Measurements from ENCODE around the gene DGKZ. TPM values are rescaled to one million over a fixed set of nuclear protein-coding genes. Genes with fewer than 3 reads are reported as not detected.
A peak's percentile ranks its signal among the peaks of the same experiment; 100 is the strongest.
"Not testable (repeated sequence)": the region's sequence is repeated elsewhere in the genome, so short reads cannot be mapped to it uniquely, and the experiment has no call there.

Gene DGKZ
- total RNA-seq, 1 donor from 2014 or later: 127 TPM

GRCh38 chr11:46376258-46377050, 29.2 kb downstream of the DGKZ start:
- Mint-ChIP-seq H3K4me1 (ENCODE audit: unreplicated experiment) (no peaks in the 10 kb centered on the region), H3K9me3 (ENCODE audit: unreplicated experiment) (no peaks in the 10 kb centered on the region), H3K36me3 (ENCODE audit: low read depth, unreplicated experiment) (peaks cover 13% of the 10 kb centered on the region), H3K27ac (ENCODE audit: unreplicated experiment) (no peak overlapping the region), H3K27me3 (ENCODE audit: unreplicated experiment) (peaks cover 8% of the 10 kb centered on the region), H3K4me3 (ENCODE audit: unreplicated experiment) (no peak overlapping the region)
- TF ChIP-seq, protein P1, sequence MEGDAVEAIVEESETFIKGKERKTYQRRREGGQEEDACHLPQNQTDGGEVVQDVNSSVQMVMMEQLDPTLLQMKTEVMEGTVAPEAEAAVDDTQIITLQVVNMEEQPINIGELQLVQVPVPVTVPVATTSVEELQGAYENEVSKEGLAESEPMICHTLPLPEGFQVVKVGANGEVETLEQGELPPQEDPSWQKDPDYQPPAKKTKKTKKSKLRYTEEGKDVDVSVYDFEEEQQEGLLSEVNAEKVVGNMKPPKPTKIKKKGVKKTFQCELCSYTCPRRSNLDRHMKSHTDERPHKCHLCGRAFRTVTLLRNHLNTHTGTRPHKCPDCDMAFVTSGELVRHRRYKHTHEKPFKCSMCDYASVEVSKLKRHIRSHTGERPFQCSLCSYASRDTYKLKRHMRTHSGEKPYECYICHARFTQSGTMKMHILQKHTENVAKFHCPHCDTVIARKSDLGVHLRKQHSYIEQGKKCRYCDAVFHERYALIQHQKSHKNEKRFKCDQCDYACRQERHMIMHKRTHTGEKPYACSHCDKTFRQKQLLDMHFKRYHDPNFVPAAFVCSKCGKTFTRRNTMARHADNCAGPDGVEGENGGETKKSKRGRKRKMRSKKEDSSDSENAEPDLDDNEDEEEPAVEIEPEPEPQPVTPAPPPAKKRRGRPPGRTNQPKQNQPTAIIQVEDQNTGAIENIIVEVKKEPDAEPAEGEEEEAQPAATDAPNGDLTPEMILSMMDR (IDR thresholded peaks at IDR 0.05; ENCODE audit: unreplicated experiment): no peak
- no peak for DNase-seq (ENCODE audit: low spot score)

DNA sequence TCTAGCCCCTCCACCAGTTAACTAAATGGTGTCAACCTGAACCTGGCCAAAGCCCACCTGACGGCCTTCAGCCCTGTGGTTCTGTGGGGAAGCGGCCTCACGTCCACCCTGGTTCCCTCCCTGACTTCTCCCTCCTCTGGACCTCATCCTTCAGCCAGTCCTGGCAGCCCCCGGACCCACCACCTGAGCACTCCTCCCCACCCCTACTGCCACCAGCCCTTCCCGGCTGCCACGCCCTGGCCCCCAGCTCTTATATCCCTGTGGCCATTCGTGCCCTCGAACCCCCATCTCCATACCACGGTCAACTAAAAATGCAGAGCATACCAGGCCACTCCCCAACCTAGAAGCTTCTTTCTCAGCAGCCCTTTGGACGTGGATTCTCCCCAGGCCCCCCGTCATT, 30.0 kb downstream of the DGKZ start:
- no peak for DNase-seq (ENCODE audit: low spot score)
- Mint-ChIP-seq H3K4me3 (ENCODE audit: unreplicated experiment) (peak overlapping the region; percentile 65), H3K27ac (ENCODE audit: unreplicated experiment) (no peak overlapping the region), H3K36me3 (ENCODE audit: low read depth, unreplicated experiment) (peaks cover 13% of the 10 kb centered on the region), H3K27me3 (ENCODE audit: unreplicated experiment) (peaks cover 7% of the 10 kb centered on the region), H3K4me1 (ENCODE audit: unreplicated experiment) (no peaks in the 10 kb centered on the region), H3K9me3 (ENCODE audit: unreplicated experiment) (no peaks in the 10 kb centered on the region)
- TF ChIP-seq, protein P1 (IDR thresholded peaks at IDR 0.05; ENCODE audit: unreplicated experiment): no peak

DNA sequence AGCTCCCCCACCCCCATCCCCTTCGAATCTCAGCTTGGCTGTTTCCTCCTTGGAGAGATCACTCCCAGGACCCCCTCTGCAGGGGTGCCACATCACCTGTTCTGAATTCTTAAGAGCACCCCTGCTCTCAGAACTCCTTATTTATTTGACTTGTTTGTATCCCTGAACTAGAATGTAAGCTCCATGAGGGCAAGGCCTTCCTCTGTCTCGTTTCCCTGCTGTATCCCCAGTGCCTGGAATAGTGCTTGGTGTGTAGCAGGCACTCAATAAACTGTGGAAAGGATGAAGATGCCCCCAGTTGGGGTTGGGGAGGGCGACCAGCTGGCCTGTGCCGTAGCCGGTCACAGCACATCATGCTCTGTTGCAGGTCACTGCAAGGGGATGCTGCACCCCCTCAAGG, 30.6 kb downstream of the DGKZ start:
- no peaks in the 10 kb centered on the region for H3K4me1 Mint-ChIP-seq (ENCODE audit: unreplicated experiment)
- no peaks in the 10 kb centered on the region for H3K9me3 Mint-ChIP-seq (ENCODE audit: unreplicated experiment)
- H3K36me3 Mint-ChIP-seq (ENCODE audit: low read depth, unreplicated experiment): peaks cover 13% of the 10 kb centered on the region
- no peak for DNase-seq (ENCODE audit: low spot score)
- H3K4me3 Mint-ChIP-seq (ENCODE audit: unreplicated experiment): peak overlapping the region; percentile 65
- peaks cover 7% of the 10 kb centered on the region for H3K27me3 Mint-ChIP-seq (ENCODE audit: unreplicated experiment)
- TF ChIP-seq, protein P1 (IDR thresholded peaks at IDR 0.05; ENCODE audit: unreplicated experiment): no peak
- H3K27ac Mint-ChIP-seq (ENCODE audit: unreplicated experiment): no peak overlapping the region

DNA sequence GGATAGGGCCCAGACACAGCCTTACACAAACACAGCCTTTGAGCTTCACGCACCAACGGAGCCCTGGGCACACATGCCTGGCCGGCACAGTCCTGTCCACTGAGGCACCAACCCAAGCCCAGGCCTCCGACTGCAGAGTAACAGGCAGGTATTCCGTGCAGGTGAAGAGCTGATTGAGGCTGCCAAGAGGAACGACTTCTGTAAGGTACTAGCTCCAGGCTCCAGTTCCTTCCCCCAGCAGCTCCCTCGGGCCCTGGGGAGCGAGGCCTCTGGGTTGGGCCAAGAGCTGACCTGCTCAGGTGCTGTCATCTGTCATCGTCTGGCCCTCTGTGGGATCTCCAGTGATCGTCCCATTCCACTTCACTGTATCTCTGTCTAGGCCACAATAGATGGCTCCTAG, 31.0 kb downstream of the DGKZ start:
- H3K36me3 Mint-ChIP-seq (ENCODE audit: low read depth, unreplicated experiment): peaks cover 13% of the 10 kb centered on the region
- TF ChIP-seq, protein P1 (IDR thresholded peaks at IDR 0.05; ENCODE audit: unreplicated experiment): no peak
- DNase-seq (ENCODE audit: low spot score): no peak
- no peak overlapping the region for H3K27ac Mint-ChIP-seq (ENCODE audit: unreplicated experiment)
- H3K9me3 Mint-ChIP-seq (ENCODE audit: unreplicated experiment): no peaks in the 10 kb centered on the region
- peaks cover 5% of the 10 kb centered on the region for H3K27me3 Mint-ChIP-seq (ENCODE audit: unreplicated experiment)
- H3K4me3 Mint-ChIP-seq (ENCODE audit: unreplicated experiment): no peak overlapping the region
- H3K4me1 Mint-ChIP-seq (ENCODE audit: unreplicated experiment): no peaks in the 10 kb centered on the region

- Mint-ChIP-seq H3K27me3 (ENCODE audit: unreplicated experiment) (peaks cover 5% of the 10 kb centered on the region), H3K4me1 (ENCODE audit: unreplicated experiment) (peaks cover 3% of the 10 kb centered on the region), H3K4me3 (ENCODE audit: unreplicated experiment) (peak overlapping the region; percentile 12), H3K27ac (ENCODE audit: unreplicated experiment) (no peak overlapping the region), H3K36me3 (ENCODE audit: low read depth, unreplicated experiment) (peaks cover 13% of the 10 kb centered on the region), H3K9me3 (ENCODE audit: unreplicated experiment) (no peaks in the 10 kb centered on the region)
- TF ChIP-seq, protein P1 (IDR thresholded peaks at IDR 0.05; ENCODE audit: unreplicated experiment): no peak
- DNase-seq (ENCODE audit: low spot score): no peak
These were observed 31.7 kb downstream of the DGKZ start for GRCh38 chr11:46378811-46379481.

GRCh38 chr11:46379482-46380293, 32.4 kb downstream of the DGKZ start:
- H3K27ac Mint-ChIP-seq (ENCODE audit: unreplicated experiment); H3K27me3 Mint-ChIP-seq (ENCODE audit: unreplicated experiment); H3K9me3 Mint-ChIP-seq (ENCODE audit: unreplicated experiment); H3K4me1 Mint-ChIP-seq (ENCODE audit: unreplicated experiment): not testable (repeated sequence)
- DNase-seq (ENCODE audit: low spot score): peak; percentile 50
- H3K36me3 Mint-ChIP-seq (ENCODE audit: low read depth, unreplicated experiment): peaks cover 13% of the 10 kb centered on the region
- peak overlapping the region; percentile 12 for H3K4me3 Mint-ChIP-seq (ENCODE audit: unreplicated experiment)

Data from endothelial cell (in vitro differentiated cells).